IMR-90 (cell line): ENCODE results near the gene MICAL2.

Experiments used
- POLR2A ChIP-seq: IDR thresholded peaks from 2 replicates; pipeline ENCODE4 v1.6.1; 2012; ENCODE audit warnings: mild to moderate bottlenecking, low read depth, low read length
- RAD21 ChIP-seq: IDR thresholded peaks from 2 replicates; pipeline ENCODE4 v1.6.1; 2012; ENCODE audit warnings: low read length, improper control_type of control experiment
- RCOR1 ChIP-seq: IDR thresholded peaks from 2 replicates; pipeline ENCODE4 v1.6.1; 2012; ENCODE audit warnings: mild to moderate bottlenecking, low read length, improper control_type of control experiment; ENCODE audit not compliant: insufficient replicate concordance
- SMC3 ChIP-seq: fragments of 150-350 bp; IDR thresholded peaks from 2 replicates; pipeline ENCODE4 v1.6.1; 2016; ENCODE audit warnings: low read depth, mild to moderate bottlenecking, antibody characterized with exemption, low read length, moderate library complexity
- TF ChIP-seq, protein P1 (sequence below): conservative IDR thresholded peaks from 2 replicates; pipeline ENCODE4 v1.5.1; 2012; ENCODE audit warnings: mild to moderate bottlenecking, low read depth, low read length, improper control_type of control experiment
- TF ChIP-seq, protein P2 (sequence below): fragments of 150-350 bp; IDR thresholded peaks from 2 replicates; pipeline ENCODE4 v1.6.1; 2017; ENCODE audit warnings: mild to moderate bottlenecking, antibody characterized with exemption, low read length, low read depth

DNA sequence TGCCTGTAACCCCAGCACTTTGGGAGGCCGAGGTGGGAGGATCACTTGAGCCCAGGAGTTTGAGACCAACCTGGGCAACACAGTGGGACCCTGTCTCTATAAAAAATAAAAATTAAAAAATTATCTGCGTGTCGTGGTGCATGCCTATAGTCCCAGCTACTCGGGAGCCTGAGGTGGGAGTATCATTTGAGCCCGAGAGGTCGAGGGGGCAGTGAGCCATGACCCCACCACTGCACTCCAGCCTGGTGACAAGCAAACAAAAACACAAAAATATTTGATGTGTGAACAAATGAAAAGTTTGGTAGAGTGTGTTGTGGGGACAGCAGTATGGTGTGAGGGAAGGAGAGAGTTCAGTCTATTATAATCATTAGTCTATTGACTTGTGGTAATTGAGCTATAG is 176.2 kb downstream of the MICAL2 start:
- no peak for TF ChIP-seq RCOR1
- TF ChIP-seq POLR2A = no peak
- TF ChIP-seq, protein P1, sequence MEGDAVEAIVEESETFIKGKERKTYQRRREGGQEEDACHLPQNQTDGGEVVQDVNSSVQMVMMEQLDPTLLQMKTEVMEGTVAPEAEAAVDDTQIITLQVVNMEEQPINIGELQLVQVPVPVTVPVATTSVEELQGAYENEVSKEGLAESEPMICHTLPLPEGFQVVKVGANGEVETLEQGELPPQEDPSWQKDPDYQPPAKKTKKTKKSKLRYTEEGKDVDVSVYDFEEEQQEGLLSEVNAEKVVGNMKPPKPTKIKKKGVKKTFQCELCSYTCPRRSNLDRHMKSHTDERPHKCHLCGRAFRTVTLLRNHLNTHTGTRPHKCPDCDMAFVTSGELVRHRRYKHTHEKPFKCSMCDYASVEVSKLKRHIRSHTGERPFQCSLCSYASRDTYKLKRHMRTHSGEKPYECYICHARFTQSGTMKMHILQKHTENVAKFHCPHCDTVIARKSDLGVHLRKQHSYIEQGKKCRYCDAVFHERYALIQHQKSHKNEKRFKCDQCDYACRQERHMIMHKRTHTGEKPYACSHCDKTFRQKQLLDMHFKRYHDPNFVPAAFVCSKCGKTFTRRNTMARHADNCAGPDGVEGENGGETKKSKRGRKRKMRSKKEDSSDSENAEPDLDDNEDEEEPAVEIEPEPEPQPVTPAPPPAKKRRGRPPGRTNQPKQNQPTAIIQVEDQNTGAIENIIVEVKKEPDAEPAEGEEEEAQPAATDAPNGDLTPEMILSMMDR = no peak
- no peak for TF ChIP-seq SMC3
- no peak for TF ChIP-seq RAD21
- TF ChIP-seq, protein P2, sequence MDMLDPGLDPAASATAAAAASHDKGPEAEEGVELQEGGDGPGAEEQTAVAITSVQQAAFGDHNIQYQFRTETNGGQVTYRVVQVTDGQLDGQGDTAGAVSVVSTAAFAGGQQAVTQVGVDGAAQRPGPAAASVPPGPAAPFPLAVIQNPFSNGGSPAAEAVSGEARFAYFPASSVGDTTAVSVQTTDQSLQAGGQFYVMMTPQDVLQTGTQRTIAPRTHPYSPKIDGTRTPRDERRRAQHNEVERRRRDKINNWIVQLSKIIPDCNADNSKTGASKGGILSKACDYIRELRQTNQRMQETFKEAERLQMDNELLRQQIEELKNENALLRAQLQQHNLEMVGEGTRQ = no peak
